Peyer's patch (tissue), 4 donors: ENCODE measurements around the gene JPH2. TPM values are rescaled to one million over a fixed set of nuclear protein-coding genes. Genes with fewer than 3 reads are reported as not detected.

Experiments
- DNase-seq, 3 donors: peaks; one replicate each; pipeline ENCODE4 v3.0.0-alpha.2; 2017 to 2019
- H3K27ac ChIP-seq, 4 donors: fragments of 200-600 bp; sonication (generic); one replicate each; pipeline ENCODE4 v1.5.1; 2016 to 2019
- H3K27me3 ChIP-seq, 2 donors: fragments of 200-600 bp; sonication (generic); one replicate each; pipeline ENCODE4 v1.5.1; 2019
- H3K36me3 ChIP-seq, 3 donors: fragments of 200-600 bp; sonication (generic); one replicate each; pipeline ENCODE4 v1.5.1; 2016 to 2019
- H3K4me1 ChIP-seq, 4 donors: fragments of 200-600 bp; sonication (generic); one replicate each; pipeline ENCODE4 v1.5.1; 2016 to 2019
- H3K4me3 ChIP-seq, 4 donors: fragments of 200-600 bp; sonication (generic); 1 replicate in 3 of 4; 2 replicates in 1 of 4; pipeline ENCODE4 v1.5.1; 2016 to 2019; ENCODE audit warnings: mild to moderate bottlenecking in 1 of 4
- H3K9me3 ChIP-seq, 4 donors: fragments of 200-600 bp; sonication (generic); one replicate each; pipeline ENCODE4 v1.5.1; 2016 to 2019; ENCODE audit warnings: mild to moderate bottlenecking in 1 of 4
- CTCF ChIP-seq, 6 experiments: fragments of 450-650 bp in 4 of 6; fragments of 200-600 bp in 2 of 6; sonication (generic) in 1 of 6; IDR thresholded peaks; one replicate each; pipeline ENCODE4 v1.5.1; 2017 to 2019; ENCODE audit warnings: antibody characterized with exemption in 6 of 6, mild to moderate bottlenecking in 3 of 6, moderate library complexity in 1 of 6
- POLR2A ChIP-seq, 2 donors: fragments of 450-650 bp; IDR thresholded peaks; one replicate each; pipeline ENCODE4 v1.5.1; 2017; ENCODE audit warnings: antibody characterized with exemption in 2 of 2, mild to moderate bottlenecking in 2 of 2, moderate library complexity in 2 of 2
- total RNA-seq, 4 donors: library from RNA; depleted of rRNA; stranded (reverse); fragments of >200 nt; gene quantifications; one replicate each; pipeline ENCODE4 v1.1.0, GENCODE V29; 2016

Gene JPH2
- total RNA-seq, 4 donors from 2014 or later = 1.2 to 8.0 (median 4.2) TPM

- Histone ChIP-seq H3K4me1 (no peaks in the 10 kb centered on the region), H3K36me3 (no peaks in the 10 kb centered on the region), H3K27me3 (no peaks in the 10 kb centered on the region), H3K4me3 (no peak overlapping the region), H3K9me3 (no peaks in the 10 kb centered on the region), H3K27ac (peak overlapping the region in 1 of 4 donors; percentile 76)
- TF ChIP-seq POLR2A (IDR thresholded peaks at IDR 0.05) (no peak), CTCF (IDR thresholded peaks at IDR 0.05) (no peak)
- DNase-seq = no peak
These were observed 35.2 kb downstream of the JPH2 start for GRCh38 chr20:44151621-44152416.

- Histone ChIP-seq H3K27me3 (no peaks in the 10 kb centered on the region), H3K27ac (peak overlapping the region in 1 of 4 donors; percentile 76)
- DNase-seq = no peak
These were observed 40.7 kb downstream of the JPH2 start for GRCh38 chr20:44146272-44146671.

GRCh38 chr20:44145131-44145775 lies 41.7 kb downstream of the JPH2 start:
- H3K27me3 ChIP-seq = no peaks in the 10 kb centered on the region
- H3K36me3 ChIP-seq = no peaks in the 10 kb centered on the region
- H3K27ac ChIP-seq = peak overlapping the region in 2 of 4 donors; percentile 1 to 76
- H3K4me3 ChIP-seq = no peak overlapping the region
- no peak for TF ChIP-seq CTCF (IDR thresholded peaks at IDR 0.05)
- TF ChIP-seq POLR2A (IDR thresholded peaks at IDR 0.05) = no peak
- H3K9me3 ChIP-seq = no peaks in the 10 kb centered on the region
- DNase-seq = no peak
- no peaks in the 10 kb centered on the region for H3K4me1 ChIP-seq

More at GRCh38 chr20:44146272-44146671, 40.7 kb downstream of the JPH2 start:
- no peaks in the 10 kb centered on the region for H3K9me3 ChIP-seq
- H3K4me1 ChIP-seq = no peaks in the 10 kb centered on the region
- H3K36me3 ChIP-seq = no peaks in the 10 kb centered on the region
- no peak overlapping the region for H3K4me3 ChIP-seq
- no peak for TF ChIP-seq CTCF (IDR thresholded peaks at IDR 0.05)
- TF ChIP-seq POLR2A (IDR thresholded peaks at IDR 0.05) = no peak

- Histone ChIP-seq H3K27ac (peak overlapping the region in 2 of 4 donors; percentile 1 to 76), H3K4me3 (no peak overlapping the region), H3K4me1 (no peaks in the 10 kb centered on the region), H3K9me3 (no peaks in the 10 kb centered on the region), H3K36me3 (no peaks in the 10 kb centered on the region), H3K27me3 (no peaks in the 10 kb centered on the region)
- no peak for DNase-seq
- TF ChIP-seq POLR2A (IDR thresholded peaks at IDR 0.05) (no peak), CTCF (IDR thresholded peaks at IDR 0.05) (no peak)
These were observed 43.1 kb downstream of the JPH2 start for GRCh38 chr20:44143936-44144335.

GRCh38 chr20:44142413-44142812 lies 44.6 kb downstream of the JPH2 start:
- TF ChIP-seq POLR2A (IDR thresholded peaks at IDR 0.05) = no peak
- TF ChIP-seq CTCF (IDR thresholded peaks at IDR 0.05) = no peak

More at GRCh38 chr20:44142413-44142812, 44.6 kb downstream of the JPH2 start:
- Histone ChIP-seq H3K4me3 (no peak overlapping the region), H3K36me3 (no peaks in the 10 kb centered on the region), H3K4me1 (no peaks in the 10 kb centered on the region), H3K27me3 (no peaks in the 10 kb centered on the region), H3K27ac (peak overlapping the region in 1 of 4 donors; percentile 76), H3K9me3 (no peaks in the 10 kb centered on the region)
- no peak for DNase-seq
